Astrocyte (in vitro differentiated cells and primary cell): ENCODE data around the gene MAEA. TPM values are rescaled to one million over a fixed set of nuclear protein-coding genes. Genes with fewer than 3 reads are reported as not detected.

Experiments used
- DNase-seq: peaks from one replicate; pipeline ENCODE4 v3.0.0-alpha.2; 2010; ENCODE audit warnings: low read depth
- FAIRE-seq: peaks from 2 replicates; lab custom pipeline; 2011; peaks lifted over from hg19 to GRCh38; lab: Jason Lieb, UNC
- H2AFZ ChIP-seq: 2 replicates; pipeline ENCODE4 v1.6.0; 2012; ENCODE audit warnings: low read depth, low read length, inconsistent platforms
- H3K27ac ChIP-seq: 2 replicates; pipeline ENCODE4 v1.5.1; 2011; ENCODE audit warnings: low read depth, low read length, inconsistent platforms
- H3K27me3 ChIP-seq: 2 replicates; pipeline ENCODE4 v1.6.0; 2011; ENCODE audit warnings: low read length, inconsistent platforms; ENCODE audit not compliant: insufficient read depth
- H3K36me3 ChIP-seq: 2 replicates; pipeline ENCODE4 v1.5.1; 2011; ENCODE audit warnings: low read length, inconsistent platforms; ENCODE audit not compliant: insufficient read depth
- H3K4me1 ChIP-seq: 2 replicates; pipeline ENCODE4 v1.5.1; 2011; ENCODE audit warnings: low read length, inconsistent platforms; ENCODE audit not compliant: insufficient read depth
- H3K4me2 ChIP-seq: 2 replicates; pipeline ENCODE4 v1.6.0; 2012; ENCODE audit warnings: low read length, inconsistent platforms
- H3K4me3 ChIP-seq: 2 replicates; pipeline ENCODE4 v1.5.1; 2011; ENCODE audit warnings: low read depth, mild to moderate bottlenecking, low read length, inconsistent platforms; ENCODE audit not compliant: insufficient read depth
- H3K79me2 ChIP-seq: 2 replicates; pipeline ENCODE4 v1.6.0; 2012; ENCODE audit warnings: mild to moderate bottlenecking, low read length, inconsistent platforms; ENCODE audit not compliant: insufficient read depth
- H3K9ac ChIP-seq: 2 replicates; pipeline ENCODE4 v1.6.0; 2012; ENCODE audit warnings: mild to moderate bottlenecking, low read length, inconsistent platforms
- H3K9me3 ChIP-seq: 2 replicates; pipeline ENCODE4 v1.5.1; 2012; ENCODE audit warnings: low read depth, mild to moderate bottlenecking, low read length, inconsistent platforms; ENCODE audit not compliant: insufficient read depth
- H4K20me1 ChIP-seq: 2 replicates; pipeline ENCODE4 v1.6.0; 2012; ENCODE audit warnings: low read length, inconsistent platforms; ENCODE audit not compliant: insufficient read depth
- H3K27ac Mint-ChIP-seq: one replicate; pipeline ENCODE4 v1.8.0; 2021; ENCODE audit warnings: mild to moderate bottlenecking, mixed read lengths; ENCODE audit not compliant: unreplicated experiment
- H3K27me3 Mint-ChIP-seq: one replicate; pipeline ENCODE4 v1.8.0; 2021; ENCODE audit warnings: low read depth, mixed read lengths; ENCODE audit not compliant: unreplicated experiment
- H3K36me3 Mint-ChIP-seq: one replicate; pipeline ENCODE4 v1.8.0; 2021; ENCODE audit warnings: low read depth, mixed read lengths; ENCODE audit not compliant: unreplicated experiment
- H3K4me1 Mint-ChIP-seq: one replicate; pipeline ENCODE4 v1.8.0; 2021; ENCODE audit warnings: low read depth, mixed read lengths; ENCODE audit not compliant: unreplicated experiment
- H3K4me3 Mint-ChIP-seq: one replicate; pipeline ENCODE4 v1.8.0; 2021; ENCODE audit warnings: mild to moderate bottlenecking, moderate library complexity, mixed read lengths; ENCODE audit not compliant: unreplicated experiment
- H3K9me3 Mint-ChIP-seq: one replicate; pipeline ENCODE4 v1.8.0; 2021; ENCODE audit warnings: mild to moderate bottlenecking, mixed read lengths; ENCODE audit not compliant: unreplicated experiment
- CTCF ChIP-seq: IDR thresholded peaks from 2 replicates; pipeline ENCODE4 v1.5.1; 2011; ENCODE audit warnings: low read depth, mild to moderate bottlenecking, inconsistent platforms, low read length, moderate library complexity; ENCODE audit not compliant: insufficient read depth
- EZH2 ChIP-seq: IDR thresholded peaks from 2 replicates; pipeline ENCODE4 v1.6.1; 2012; ENCODE audit warnings: mild to moderate bottlenecking, low read length, inconsistent platforms; ENCODE audit not compliant: insufficient read depth
- total RNA-seq: library from RNA; stranded (reverse); gene quantifications from 2 replicates; pipeline ENCODE4 v1.2.1, GENCODE V29; 2021

The MAEA gene
- total RNA-seq, 1 donor from 2014 or later: 79.3 TPM

GRCh38 chr4:1360423-1361283 lies 71.0 kb downstream of the MAEA start:
- Mint-ChIP-seq H3K9me3 (no peaks in the 10 kb centered on the region), H3K27me3 (no peaks in the 10 kb centered on the region), H3K4me3 (no peak overlapping the region), H3K36me3 (peaks cover 18% of the 10 kb centered on the region), H3K4me1 (peaks cover 6% of the 10 kb centered on the region), H3K27ac (peak overlapping the region; percentile 18)
- no peaks in the 10 kb centered on the region for H3K79me2 ChIP-seq
- H3K4me3 ChIP-seq: no peak overlapping the region
- TF ChIP-seq EZH2 (no peak), CTCF (no peak)
- H3K9me3 ChIP-seq: no peaks in the 10 kb centered on the region
- peaks cover 4% of the 10 kb centered on the region for H3K4me1 ChIP-seq
- no peak overlapping the region for H2AFZ ChIP-seq
- FAIRE-seq: no peak
- H3K9ac ChIP-seq: no peak overlapping the region
- no peaks in the 10 kb centered on the region for H3K36me3 ChIP-seq
- peak overlapping the region; percentile 11 for H3K4me2 ChIP-seq
- peaks cover 4% of the 10 kb centered on the region for H4K20me1 ChIP-seq
- peak; percentile 43 for DNase-seq
- no peak overlapping the region for H3K27ac ChIP-seq
- no peaks in the 10 kb centered on the region for H3K27me3 ChIP-seq

- Mint-ChIP-seq H3K27ac (no peak overlapping the region), H3K9me3 (no peaks in the 10 kb centered on the region), H3K4me3 (no peak overlapping the region), H3K4me1 (peaks cover 6% of the 10 kb centered on the region), H3K36me3 (peaks cover 18% of the 10 kb centered on the region), H3K27me3 (no peaks in the 10 kb centered on the region)
- no peak overlapping the region for H3K27ac ChIP-seq
- H3K4me2 ChIP-seq: no peak overlapping the region
- peaks cover 4% of the 10 kb centered on the region for H3K4me1 ChIP-seq
- H4K20me1 ChIP-seq: no peaks in the 10 kb centered on the region
- DNase-seq (no peak), FAIRE-seq (no peak)
- TF ChIP-seq EZH2 (no peak), CTCF (no peak)
- no peak overlapping the region for H3K4me3 ChIP-seq
- no peaks in the 10 kb centered on the region for H3K9me3 ChIP-seq
- H3K27me3 ChIP-seq: no peaks in the 10 kb centered on the region
- H3K36me3 ChIP-seq: no peaks in the 10 kb centered on the region
- no peak overlapping the region for H2AFZ ChIP-seq
- H3K79me2 ChIP-seq: no peaks in the 10 kb centered on the region
- no peak overlapping the region for H3K9ac ChIP-seq
These were observed 71.7 kb downstream of the MAEA start for GRCh38 chr4:1361431-1361830.

- no peaks in the 10 kb centered on the region for H3K36me3 ChIP-seq
- DNase-seq (no peak), FAIRE-seq (no peak)
- peaks cover 18% of the 10 kb centered on the region for H3K36me3 Mint-ChIP-seq
- H3K27ac Mint-ChIP-seq: no peak overlapping the region
- H2AFZ ChIP-seq: no peak overlapping the region
- H3K9ac ChIP-seq: no peak overlapping the region
- H3K4me2 ChIP-seq: no peak overlapping the region
- H4K20me1 ChIP-seq: no peaks in the 10 kb centered on the region
- no peaks in the 10 kb centered on the region for H3K27me3 ChIP-seq
- H3K9me3 ChIP-seq: no peaks in the 10 kb centered on the region
- TF ChIP-seq EZH2: no peak
- no peak for TF ChIP-seq CTCF
- no peak overlapping the region for H3K27ac ChIP-seq
- H3K27me3 Mint-ChIP-seq: no peaks in the 10 kb centered on the region
- H3K4me1 ChIP-seq: peaks cover 4% of the 10 kb centered on the region
- H3K4me1 Mint-ChIP-seq: peaks cover 6% of the 10 kb centered on the region
- H3K9me3 Mint-ChIP-seq: no peaks in the 10 kb centered on the region
- H3K4me3 Mint-ChIP-seq: no peak overlapping the region
- H3K4me3 ChIP-seq: no peak overlapping the region
- H3K79me2 ChIP-seq: no peaks in the 10 kb centered on the region
These were observed 72.4 kb downstream of the MAEA start for GRCh38 chr4:1362046-1362445.
